ENCODE data around the gene STRIP1. TPM values are rescaled to one million over a fixed set of nuclear protein-coding genes. Genes with fewer than 3 reads are reported as not detected.

STRIP1 gene
- polyA plus RNA-seq, 1 of the 3 experiments (the other 2 are of a cell fraction), result 34.6 TPM

DNA sequence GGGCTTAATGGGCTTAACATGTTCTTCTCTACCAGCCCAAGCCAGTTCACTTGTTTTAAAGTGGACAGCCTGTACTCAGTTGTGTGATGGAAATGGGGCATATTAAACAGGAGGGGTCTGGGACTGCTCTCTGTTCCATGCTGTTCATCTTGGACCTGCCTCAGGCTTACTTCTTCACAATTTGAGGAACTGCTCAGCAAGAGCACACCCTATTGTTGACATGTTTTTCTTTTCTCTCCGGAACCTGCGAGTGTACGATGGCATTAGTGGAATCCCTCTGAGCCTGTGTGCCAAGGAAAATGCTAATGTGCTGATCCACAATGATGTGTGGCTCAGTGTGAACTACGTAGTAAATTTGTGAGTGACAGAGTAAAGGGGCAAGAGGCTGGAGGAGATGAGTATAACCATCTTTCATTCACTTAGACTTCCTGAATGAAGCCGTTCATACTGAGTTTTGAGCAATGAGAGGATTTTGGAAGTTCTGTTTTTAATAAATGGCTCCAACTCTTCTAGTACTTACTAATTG is 43.0 kb upstream of the STRIP1 start:
- Histone ChIP-seq H3F3A (replicated peaks; ENCODE audit: insufficient read depth) (peaks cover 6% of the 10 kb centered on the region), H3K4me2 (no peak overlapping the region), H3K4me1 (ENCODE audit: control insufficient read depth in 1 of 2, insufficient read depth in 2 of 2, low read depth in 1 of 2, low read length in 1 of 2) (peaks cover 14 to 18% of the 10 kb centered on the region in 2 experiments; a peak in 3 of 4 replicates), H4K20me1 (ENCODE audit: insufficient read depth) (peaks cover 58% of the 10 kb centered on the region), H3K27me3 (ENCODE audit: insufficient read depth) (no peaks in the 10 kb centered on the region), H3K9me3 (no peaks in the 10 kb centered on the region), H3K36me3 (replicated peaks in 1 of 2; ENCODE audit: control insufficient read depth in 1 of 2, insufficient read depth in 2 of 2, low read length in 1 of 2) (peaks cover 34 to 37% of the 10 kb centered on the region in 2 experiments), H3K27ac (ENCODE audit: low read depth in 2 of 2, low read length in 1 of 2) (no peak overlapping the region), H3K79me2 (ENCODE audit: insufficient read depth) (peaks cover 100% of the 10 kb centered on the region), H2AFZ (ENCODE audit: low read depth) (no peak overlapping the region), H3K9ac (no peak overlapping the region), H3K4me3 (ENCODE audit: low read depth in 2 of 2, low read length in 1 of 2) (no peak overlapping the region), H3K9me2 (no peaks in the 10 kb centered on the region)
- ChIA-PET POLR2A (no interaction called here), CTCF (interaction anchor here (0.6 to 2.7 kb wide), 3 partner anchors 20 to 217 kb away, joined by 3 to 10 read pairs (median 3); no protein-coding TSS in a partner anchor)
- 82% methylated on average over 5 of the region's 5 CpGs for WGBS (ENCODE audit: low lambda C conversion rate)
- DNase-seq, result no peak
- no peak for TF ChIP-seq GATA2 (CRISPR knock-in tag; IDR thresholded peaks at IDR 0.05)
- TF ChIP-seq MXI1 (IDR thresholded peaks at IDR 0.05; ENCODE audit: low read depth, low read length), result no peak
- TF ChIP-seq EP300 (IDR thresholded peaks at IDR 0.05; ENCODE audit: borderline replicate concordance in 1 of 2, low read depth in 1 of 2, low read length in 1 of 2), result no peak
- TF ChIP-seq NRF1 (IDR thresholded peaks at IDR 0.05; ENCODE audit: low read depth, low read length), result no peak
- TF ChIP-seq, protein P1, sequence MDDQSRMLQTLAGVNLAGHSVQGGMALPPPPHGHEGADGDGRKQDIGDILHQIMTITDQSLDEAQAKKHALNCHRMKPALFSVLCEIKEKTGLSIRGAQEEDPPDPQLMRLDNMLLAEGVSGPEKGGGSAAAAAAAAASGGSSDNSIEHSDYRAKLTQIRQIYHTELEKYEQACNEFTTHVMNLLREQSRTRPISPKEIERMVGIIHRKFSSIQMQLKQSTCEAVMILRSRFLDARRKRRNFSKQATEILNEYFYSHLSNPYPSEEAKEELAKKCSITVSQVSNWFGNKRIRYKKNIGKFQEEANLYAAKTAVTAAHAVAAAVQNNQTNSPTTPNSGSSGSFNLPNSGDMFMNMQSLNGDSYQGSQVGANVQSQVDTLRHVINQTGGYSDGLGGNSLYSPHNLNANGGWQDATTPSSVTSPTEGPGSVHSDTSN (IDR thresholded peaks at IDR 0.05), result no peak
- no peak for TF ChIP-seq JUND (IDR thresholded peaks at IDR 0.05)
- TF ChIP-seq ZBTB33 (IDR thresholded peaks at IDR 0.05; ENCODE audit: borderline replicate concordance, low read depth), result no peak
- TF ChIP-seq USF2 (IDR thresholded peaks at IDR 0.05; ENCODE audit: borderline replicate concordance, low read depth, low read length), result no peak
- no peak for TF ChIP-seq MAX (IDR thresholded peaks at IDR 0.05; ENCODE audit: low read depth)
- TF ChIP-seq MEF2A (IDR thresholded peaks at IDR 0.05; ENCODE audit: borderline replicate concordance, low read depth), result no peak
- TF ChIP-seq CHD2 (IDR thresholded peaks at IDR 0.05; ENCODE audit: low read length, partially characterized antibody), result no peak
- no peak for TF ChIP-seq RCOR1 (IDR thresholded peaks at IDR 0.05; ENCODE audit: low read length)
- no peak for TF ChIP-seq USF1 (IDR thresholded peaks at IDR 0.05; ENCODE audit: borderline replicate concordance, low read depth)
- TF ChIP-seq TEAD4 (IDR thresholded peaks at IDR 0.05; ENCODE audit: borderline replicate concordance, insufficient read depth), result no peak
- no peak for TF ChIP-seq POLR2AphosphoS5 (IDR thresholded peaks at IDR 0.05; ENCODE audit: low read depth, low read length)
- no peak for TF ChIP-seq TAF1 (IDR thresholded peaks at IDR 0.05; ENCODE audit: borderline replicate concordance, low read depth, low read length)
- no peak for TF ChIP-seq CTCF (IDR thresholded peaks at IDR 0.05)
- TF ChIP-seq FOXJ3 (CRISPR knock-in tag; IDR thresholded peaks at IDR 0.05), result no peak
- TF ChIP-seq FOSL2 (IDR thresholded peaks at IDR 0.05; ENCODE audit: borderline replicate concordance, low read depth), result no peak
